ENCODE measurements around the gene SMPD3.

GRCh38 chr16:68367440-68367839 is 80.9 kb downstream of the SMPD3 start:
- TF ChIP-seq, protein P1, sequence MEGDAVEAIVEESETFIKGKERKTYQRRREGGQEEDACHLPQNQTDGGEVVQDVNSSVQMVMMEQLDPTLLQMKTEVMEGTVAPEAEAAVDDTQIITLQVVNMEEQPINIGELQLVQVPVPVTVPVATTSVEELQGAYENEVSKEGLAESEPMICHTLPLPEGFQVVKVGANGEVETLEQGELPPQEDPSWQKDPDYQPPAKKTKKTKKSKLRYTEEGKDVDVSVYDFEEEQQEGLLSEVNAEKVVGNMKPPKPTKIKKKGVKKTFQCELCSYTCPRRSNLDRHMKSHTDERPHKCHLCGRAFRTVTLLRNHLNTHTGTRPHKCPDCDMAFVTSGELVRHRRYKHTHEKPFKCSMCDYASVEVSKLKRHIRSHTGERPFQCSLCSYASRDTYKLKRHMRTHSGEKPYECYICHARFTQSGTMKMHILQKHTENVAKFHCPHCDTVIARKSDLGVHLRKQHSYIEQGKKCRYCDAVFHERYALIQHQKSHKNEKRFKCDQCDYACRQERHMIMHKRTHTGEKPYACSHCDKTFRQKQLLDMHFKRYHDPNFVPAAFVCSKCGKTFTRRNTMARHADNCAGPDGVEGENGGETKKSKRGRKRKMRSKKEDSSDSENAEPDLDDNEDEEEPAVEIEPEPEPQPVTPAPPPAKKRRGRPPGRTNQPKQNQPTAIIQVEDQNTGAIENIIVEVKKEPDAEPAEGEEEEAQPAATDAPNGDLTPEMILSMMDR (IDR thresholded peaks at IDR 0.05; ENCODE audit: low read depth, low read length): no peak
- no peak for TF ChIP-seq EZH2phosphoT487 (IDR thresholded peaks at IDR 0.05; ENCODE audit: low read depth)
